HUES64 (cell line): ENCODE data around the gene HTT.

ENCODE experiments used
- H3K27ac ChIP-seq: 2 replicates; pipeline ENCODE4 v1.7.0; 2013; ENCODE audit warnings: low read depth, low read length, inconsistent platforms
- H3K27me3 ChIP-seq: 2 replicates; pipeline ENCODE4 v1.6.1; 2013; ENCODE audit warnings: mild to moderate bottlenecking, low read length; ENCODE audit not compliant: insufficient read depth
- H3K36me3 ChIP-seq: 2 replicates; pipeline ENCODE4 v1.6.1; 2013; ENCODE audit warnings: mild to moderate bottlenecking, low read length; ENCODE audit not compliant: insufficient read depth
- H3K4me1 ChIP-seq: 2 replicates; pipeline ENCODE4 v1.6.1; 2013; ENCODE audit warnings: mild to moderate bottlenecking, low read length, moderate library complexity; ENCODE audit not compliant: insufficient read depth
- H3K4me3 ChIP-seq: 2 replicates; pipeline ENCODE4 v1.5.1; 2013; ENCODE audit warnings: mild to moderate bottlenecking, low read length, moderate library complexity
- H3K9ac ChIP-seq: 2 replicates; pipeline ENCODE4 v1.6.1; 2013; ENCODE audit warnings: mild to moderate bottlenecking, low read depth, low read length
- H3K9me3 ChIP-seq: 2 replicates; pipeline ENCODE4 v1.6.1; 2013; ENCODE audit warnings: low read depth, low read length; ENCODE audit not compliant: insufficient read depth
- WGBS: fragments of 150-250, 120-280 bp; methylation state at CpG from one replicate; pipeline ENCODE4 v1.1.7; 2013; ENCODE audit warnings: missing lambda C conversion rate; 5-methylcytosine and 5-hydroxymethylcytosine counted together

Gene HTT

GRCh38 chr4:3286335-3287175, 212.1 kb downstream of the HTT start:
- Histone ChIP-seq H3K27me3 (peaks cover 14% of the 10 kb centered on the region), H3K4me3 (no peak overlapping the region), H3K9me3 (0 out of 2 replicates have a peak, but pooled peaks cover 4% of the 10 kb centered on the region), H3K27ac (no peak overlapping the region), H3K36me3 (no peaks in the 10 kb centered on the region), H3K9ac (no peak overlapping the region), H3K4me1 (peaks cover 4% of the 10 kb centered on the region; the same call in 1 of the 2 replicates)
- WGBS = 88% methylated on average over 32 of the region's 32 CpGs

DNA sequence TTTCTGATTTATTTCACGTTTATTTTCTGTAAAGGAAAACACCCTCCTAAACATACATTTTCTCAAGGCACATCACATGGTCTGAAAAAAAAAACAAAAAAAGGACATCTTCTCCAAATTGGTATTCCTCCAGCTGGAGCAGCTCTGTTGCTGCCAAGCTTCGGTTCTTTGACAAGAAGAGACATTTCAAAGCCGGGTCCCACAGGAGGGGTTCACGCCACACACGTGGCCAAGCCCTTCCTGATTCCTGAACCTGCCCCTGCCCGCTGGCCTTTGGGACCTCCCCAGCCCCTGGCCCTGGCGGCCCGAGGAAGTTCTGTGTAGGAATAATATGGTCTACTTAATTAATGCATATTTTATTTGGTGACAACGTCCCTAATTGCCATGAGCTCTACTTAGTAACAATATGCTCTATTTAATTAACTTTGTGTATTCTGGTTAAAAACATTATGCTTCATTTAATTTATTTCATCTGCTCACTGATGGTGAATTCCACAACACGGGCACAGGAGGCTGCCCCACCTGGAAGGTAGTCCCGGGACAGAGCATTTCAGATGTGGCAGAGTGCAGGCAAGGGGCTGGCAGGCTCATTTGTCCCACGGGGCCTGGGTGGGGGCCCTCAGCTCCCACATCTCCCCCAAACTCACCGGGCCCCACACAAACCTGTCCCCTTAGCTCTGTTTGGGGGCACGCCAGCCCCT, 212.9 kb downstream of the HTT start:
- Histone ChIP-seq H3K27me3 (peaks cover 18% of the 10 kb centered on the region), H3K9ac (no peak overlapping the region), H3K27ac (no peak overlapping the region), H3K36me3 (no peaks in the 10 kb centered on the region), H3K4me3 (no peak overlapping the region), H3K4me1 (peaks cover 4% of the 10 kb centered on the region; the same call in 1 of the 2 replicates), H3K9me3 (no peaks in the 10 kb centered on the region)
- 92% methylated on average over 11 of the region's 14 CpGs for WGBS

DNA sequence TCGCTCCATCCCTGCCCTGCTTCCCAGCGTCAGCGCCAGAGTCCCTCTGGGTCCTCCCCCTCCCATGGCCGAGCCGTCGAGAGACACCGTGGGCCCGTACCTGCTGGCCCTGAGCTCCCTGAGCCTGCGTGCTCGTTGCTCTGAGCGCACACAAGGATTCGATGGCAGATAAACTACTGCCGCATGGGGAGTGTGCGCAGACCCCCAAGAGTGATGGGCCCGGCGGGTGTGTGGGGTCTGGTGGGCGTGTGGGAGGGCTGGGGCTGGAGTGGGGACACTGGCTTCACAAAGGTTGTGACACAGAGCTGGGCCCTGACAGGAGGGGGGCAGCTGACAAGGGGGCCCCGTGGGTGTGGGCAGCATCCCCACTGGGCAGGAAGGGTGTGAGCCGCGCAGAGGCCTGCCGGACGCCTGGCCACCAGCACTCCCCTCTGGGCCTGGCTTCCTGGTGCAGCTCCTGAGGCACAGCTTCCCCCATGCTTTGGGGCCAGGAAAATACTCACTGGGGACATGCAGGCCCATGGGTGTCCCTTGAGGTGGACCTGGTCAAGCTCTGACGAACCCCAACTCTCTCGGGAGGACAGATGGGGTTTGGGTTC, 213.6 kb downstream of the HTT start:
- H3K27ac ChIP-seq = no peak overlapping the region
- H3K4me3 ChIP-seq = no peak overlapping the region
- peaks cover 18% of the 10 kb centered on the region for H3K27me3 ChIP-seq
- no peaks in the 10 kb centered on the region for H3K36me3 ChIP-seq
- H3K9me3 ChIP-seq = no peaks in the 10 kb centered on the region
- 93% methylated on average over 24 of the region's 24 CpGs for WGBS
- peaks cover 4% of the 10 kb centered on the region; the same call in 1 of the 2 replicates for H3K4me1 ChIP-seq
- H3K9ac ChIP-seq = no peak overlapping the region

DNA sequence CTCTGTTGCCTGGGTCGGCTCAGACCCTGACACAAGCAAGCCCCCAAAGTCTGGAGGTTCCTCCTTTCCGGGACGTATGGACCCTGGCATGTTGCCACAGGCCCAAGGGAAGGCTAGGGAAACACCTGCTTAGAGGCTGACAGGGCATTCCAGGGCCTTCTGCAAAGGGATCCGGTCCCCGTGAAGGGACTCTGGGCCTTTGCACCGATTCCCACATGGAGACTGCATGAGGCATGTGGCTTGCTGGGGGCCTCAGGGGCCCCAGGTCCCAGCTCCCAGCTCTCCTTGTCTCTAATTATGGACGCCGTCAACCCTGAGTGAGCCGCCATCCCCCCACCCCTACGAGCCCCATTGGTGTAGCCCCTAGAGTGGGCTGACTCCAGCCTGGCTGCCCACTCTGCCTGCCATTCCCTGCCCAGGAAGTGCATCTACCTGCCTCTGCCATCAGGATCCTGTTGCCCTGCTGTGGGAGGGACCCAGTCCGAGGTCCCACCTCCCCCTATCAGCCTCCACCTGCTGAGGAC, 214.2 kb downstream of the HTT start:
- Histone ChIP-seq H3K4me3 (no peak overlapping the region), H3K27ac (no peak overlapping the region), H3K9me3 (no peaks in the 10 kb centered on the region), H3K9ac (no peak overlapping the region), H3K4me1 (peaks cover 4% of the 10 kb centered on the region; the same call in 1 of the 2 replicates), H3K27me3 (peaks cover 18% of the 10 kb centered on the region), H3K36me3 (no peaks in the 10 kb centered on the region)
- WGBS = 91% methylated on average over 11 of the region's 11 CpGs

DNA sequence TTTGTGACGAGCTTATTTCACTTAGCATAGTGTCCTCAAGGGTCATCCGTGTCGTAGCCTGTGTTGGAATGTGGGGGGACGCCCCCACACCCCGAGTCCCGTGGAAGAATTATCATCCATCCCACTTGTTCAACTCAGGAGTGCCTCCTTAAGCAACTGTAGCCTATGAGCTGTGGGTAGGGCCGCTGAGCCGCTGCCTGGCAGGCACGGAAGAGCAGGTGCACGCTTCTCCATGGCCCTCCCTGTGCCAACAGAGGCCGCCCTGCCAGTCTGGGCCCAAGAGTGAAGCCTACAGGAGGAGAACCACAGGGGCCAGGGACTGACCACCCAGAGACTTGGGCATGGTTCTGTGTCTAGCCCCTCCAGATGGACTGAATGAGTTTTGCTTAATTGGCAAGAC, 216.0 kb downstream of the HTT start:
- Histone ChIP-seq H3K27me3 (peaks cover 18% of the 10 kb centered on the region), H3K4me3 (no peak overlapping the region), H3K9me3 (no peaks in the 10 kb centered on the region), H3K4me1 (peaks cover 4% of the 10 kb centered on the region; the same call in 1 of the 2 replicates), H3K9ac (no peak overlapping the region), H3K36me3 (no peaks in the 10 kb centered on the region), H3K27ac (no peak overlapping the region)
- WGBS = 92% methylated on average over 11 of the region's 11 CpGs

DNA sequence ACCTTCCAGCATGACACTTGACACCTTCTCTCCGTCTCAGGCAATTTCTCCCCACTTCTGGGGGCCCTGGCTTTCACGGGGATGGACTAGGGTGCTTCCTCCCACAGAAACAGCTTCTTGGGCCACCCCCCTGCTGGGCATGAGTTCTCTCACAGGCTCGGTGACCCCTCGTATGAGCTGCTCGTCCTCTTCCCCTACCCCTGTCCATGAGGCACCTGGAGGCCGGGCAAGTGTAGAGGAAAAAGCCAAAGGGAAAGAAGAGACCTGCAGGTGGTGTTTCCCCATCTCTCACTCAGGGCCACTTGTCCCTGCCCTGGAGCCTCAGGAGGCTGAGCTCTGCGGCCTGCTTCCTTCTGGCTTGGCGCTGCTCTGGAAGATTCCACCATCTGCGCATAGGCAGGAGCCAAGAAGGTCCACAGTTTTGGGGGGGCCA, 216.4 kb downstream of the HTT start:
- H3K27ac ChIP-seq = no peak overlapping the region
- no peak overlapping the region for H3K4me3 ChIP-seq
- no peak overlapping the region for H3K9ac ChIP-seq
- peaks cover 18% of the 10 kb centered on the region for H3K27me3 ChIP-seq
- H3K9me3 ChIP-seq = no peaks in the 10 kb centered on the region
- WGBS = 90% methylated on average over 9 of the region's 9 CpGs
- no peaks in the 10 kb centered on the region for H3K36me3 ChIP-seq
- peaks cover 4% of the 10 kb centered on the region; the same call in 1 of the 2 replicates for H3K4me1 ChIP-seq

- Histone ChIP-seq H3K4me3 (peak overlapping the region; percentile 72), H3K4me1 (peaks cover 4% of the 10 kb centered on the region; the same call in 1 of the 2 replicates), H3K36me3 (no peaks in the 10 kb centered on the region), H3K27ac (no peak overlapping the region), H3K9me3 (no peaks in the 10 kb centered on the region), H3K9ac (no peak overlapping the region), H3K27me3 (peaks cover 18% of the 10 kb centered on the region)
- WGBS = 40% methylated on average over 24 of the region's 24 CpGs
Measured at GRCh38 chr4:3291411-3291968, 217.0 kb downstream of the HTT start.

DNA sequence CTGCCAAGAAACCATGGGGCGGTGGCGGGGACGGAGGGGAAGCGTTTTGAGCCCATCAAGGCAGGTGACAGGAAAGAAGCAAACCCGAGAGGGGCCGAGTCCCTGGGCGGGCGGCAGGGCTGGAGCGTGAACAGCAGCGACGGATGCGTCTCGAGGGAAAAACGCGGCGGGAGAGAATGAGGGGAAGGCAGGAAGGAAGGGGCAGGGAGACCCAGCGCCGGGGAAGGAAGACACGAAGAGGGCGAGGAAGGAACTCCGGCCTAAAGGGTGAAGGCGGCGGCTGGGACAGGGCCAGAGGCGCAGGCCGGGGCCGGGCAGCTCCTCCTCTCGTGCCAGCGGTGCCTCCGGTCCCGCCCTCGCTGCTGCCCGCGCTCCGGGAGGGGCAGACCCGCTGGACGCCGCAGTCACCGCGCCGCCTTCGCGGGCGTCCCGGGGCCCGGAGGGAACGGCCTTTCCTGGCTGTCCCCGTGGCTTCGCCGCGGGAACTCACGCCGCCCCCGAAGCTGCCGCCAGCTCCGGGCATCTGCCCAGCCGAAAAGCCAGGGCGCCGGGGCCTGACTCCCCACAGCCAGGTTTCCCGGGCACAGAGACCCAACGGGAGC, 217.6 kb downstream of the HTT start:
- H3K4me1 ChIP-seq = peaks cover 8% of the 10 kb centered on the region; the same call in 1 of the 2 replicates
- no peaks in the 10 kb centered on the region for H3K9me3 ChIP-seq
- H3K4me3 ChIP-seq = peak overlapping the region; percentile 72
- H3K27me3 ChIP-seq = peaks cover 18% of the 10 kb centered on the region
- no peaks in the 10 kb centered on the region for H3K36me3 ChIP-seq
- under 1% methylated on average over 60 of the region's 60 CpGs for WGBS
- H3K9ac ChIP-seq = peak overlapping the region; percentile 32
- no peak overlapping the region; the same call in 1 of the 2 replicates for H3K27ac ChIP-seq

DNA sequence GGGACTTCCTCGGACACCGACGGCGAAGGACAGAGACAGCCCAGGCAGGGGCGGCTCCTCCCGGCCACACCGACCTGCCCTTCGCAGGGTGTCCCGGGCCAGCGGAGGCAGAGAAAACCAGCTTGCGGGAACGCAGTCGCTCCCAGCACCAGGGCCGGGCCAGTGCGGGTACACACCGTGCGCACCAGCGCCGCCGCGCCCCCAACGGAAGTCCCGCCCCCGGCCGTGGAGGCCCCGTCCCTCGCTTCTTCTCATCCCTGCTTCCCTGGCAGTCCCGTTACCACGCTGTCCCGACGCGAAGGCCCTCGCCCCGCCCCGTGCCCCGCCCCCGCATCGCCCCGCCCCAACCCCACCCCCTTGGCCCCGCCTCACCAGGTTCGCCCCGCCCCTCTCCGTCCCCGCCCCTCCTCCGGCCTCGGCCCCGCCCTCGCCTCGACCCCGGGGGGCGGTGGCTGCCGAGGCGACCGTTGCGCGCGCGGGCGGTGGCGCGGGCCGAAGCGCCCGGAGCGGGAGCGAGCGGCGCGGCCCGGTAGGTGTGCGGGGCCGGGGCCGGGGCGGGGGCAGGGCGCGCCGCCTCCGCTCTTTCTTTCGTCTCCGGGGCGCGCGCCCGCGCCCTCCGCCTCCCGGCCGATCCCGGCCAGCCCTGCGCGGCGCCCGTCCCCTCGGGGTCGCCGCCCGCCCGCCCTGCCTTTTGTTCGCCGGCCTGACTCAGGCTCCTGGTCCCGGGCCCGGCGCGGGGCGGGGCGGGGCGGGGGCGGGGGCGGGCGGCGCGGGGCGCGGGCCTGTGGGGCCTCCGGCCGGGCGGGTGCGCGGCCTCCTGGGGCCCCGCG, 218.3 kb downstream of the HTT start, which contains the start of gene RGS12:
TSS of gene RGS12 (plus strand) at position 451 of the 830 bp plus-strand sequence. CDS start 23,150 bp downstream, outside the sequence.
- Histone ChIP-seq H3K27ac (no peak within 1 kb of the TSS; the same call in 1 of the 2 replicates), H3K27me3 (peaks cover 18% of the 10 kb centered on the region), H3K9ac (peak within 1 kb of the TSS; percentile 92), H3K36me3 (no peaks in the 10 kb centered on the region), H3K4me3 (peak within 1 kb of the TSS; percentile 72), H3K9me3 (no peaks in the 10 kb centered on the region), H3K4me1 (peaks cover 8% of the 10 kb centered on the region; the same call in 1 of the 2 replicates)
- WGBS = under 1% methylated on average over 112 of the region's 121 CpGs
